WI38 (cell line): Measurements from ENCODE around the gene ABHD12B.

Experiments
- H3K4me3 ChIP-seq: 2 replicates; pipeline ENCODE4 v1.5.1; 2011; ENCODE audit warnings: low read depth, mild to moderate bottlenecking, control low read depth, low read length
- CTCF ChIP-seq: IDR thresholded peaks from 2 replicates; pipeline ENCODE4 v1.5.1; 2012; ENCODE audit warnings: low read depth, mild to moderate bottlenecking, control low read depth, low read length

ABHD12B gene

GRCh38 chr14:50931559-50931958 lies 59.7 kb downstream of the ABHD12B start:
- TF ChIP-seq CTCF, result no peak
- no peak overlapping the region for H3K4me3 ChIP-seq

- H3K4me3 ChIP-seq, result no peak overlapping the region
- no peak for TF ChIP-seq CTCF
Observed at GRCh38 chr14:50932156-50932555, 60.3 kb downstream of the ABHD12B start.

- no peak overlapping the region for H3K4me3 ChIP-seq
- no peak for TF ChIP-seq CTCF
Observed at GRCh38 chr14:50932592-50933495, 61.0 kb downstream of the ABHD12B start.

DNA sequence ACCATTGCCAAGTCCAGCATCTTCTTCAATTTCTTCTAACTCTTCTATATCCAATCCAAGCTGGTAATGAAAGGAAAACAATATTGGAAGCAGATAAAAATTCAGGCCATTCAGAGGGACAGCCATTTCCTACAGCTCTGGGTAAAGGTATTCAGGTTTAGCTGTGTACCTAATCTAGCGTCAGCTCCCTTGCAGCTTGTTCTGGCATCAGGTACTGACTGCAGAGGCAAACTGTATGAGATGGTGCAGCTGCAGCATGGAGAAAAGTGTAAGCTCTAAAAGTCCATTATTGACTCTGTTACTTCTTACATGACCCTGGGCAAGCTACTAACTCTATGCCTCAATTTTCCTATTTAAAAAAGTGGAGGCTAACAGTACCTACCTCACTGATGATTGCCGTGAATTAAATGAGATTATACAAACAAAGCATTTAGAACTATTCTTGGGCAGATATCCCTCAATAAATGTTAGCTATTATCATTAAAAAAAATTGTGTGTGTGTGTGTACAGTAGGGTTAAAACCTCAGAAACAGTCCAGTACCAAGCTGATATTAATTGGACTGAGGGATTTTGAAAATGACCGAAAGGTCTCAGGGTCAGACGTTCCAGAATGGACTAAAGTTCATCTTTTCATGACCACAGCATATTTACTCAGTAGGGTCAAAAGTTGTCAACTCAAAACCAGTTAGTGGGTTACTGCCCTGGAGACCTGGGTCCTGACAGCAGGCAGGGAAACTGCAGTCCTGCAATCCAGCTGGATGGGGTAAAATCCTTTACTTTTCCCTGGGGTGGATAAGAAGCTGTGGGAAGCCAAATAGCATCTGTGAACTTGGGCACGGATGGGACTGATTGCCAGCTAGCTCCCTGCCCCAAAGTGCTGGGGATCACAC lies 63.5 kb downstream of the ABHD12B start:
- no peak for TF ChIP-seq CTCF
- no peak overlapping the region for H3K4me3 ChIP-seq

DNA sequence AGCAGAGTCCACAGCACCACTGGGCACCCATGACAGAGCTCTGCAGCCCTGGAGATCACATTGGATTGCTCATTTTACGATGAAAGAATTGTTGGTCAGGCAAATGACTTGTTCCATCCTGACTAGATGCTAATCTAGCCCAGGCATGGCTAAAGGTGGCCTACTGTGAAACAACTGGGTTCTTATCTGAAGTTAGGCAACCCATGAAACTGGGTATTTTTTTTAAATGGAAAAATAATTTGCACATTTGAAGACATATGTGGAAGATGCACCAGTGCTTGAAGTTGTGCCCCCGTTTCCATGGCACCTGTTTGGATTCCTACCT lies 64.1 kb downstream of the ABHD12B start:
- no peak overlapping the region for H3K4me3 ChIP-seq
- no peak for TF ChIP-seq CTCF

DNA sequence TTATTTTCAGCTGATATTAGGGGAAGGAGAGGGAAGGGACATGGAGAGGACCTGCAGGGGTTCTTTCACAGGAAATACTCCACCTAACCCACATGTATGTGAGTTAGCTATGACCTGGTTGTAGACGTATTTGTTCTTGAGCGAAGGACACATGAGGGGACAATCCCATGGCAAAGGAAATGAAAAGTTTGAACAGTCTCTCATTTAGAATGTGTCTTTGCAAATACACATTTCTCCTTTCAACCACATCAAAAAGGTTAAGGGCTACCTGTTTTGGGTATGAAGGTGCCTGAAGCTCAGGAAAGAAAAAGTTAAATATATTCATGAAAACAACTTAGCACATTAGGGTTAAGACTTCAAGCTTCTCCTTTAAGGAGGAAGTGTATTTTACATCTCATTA lies 65.0 kb downstream of the ABHD12B start:
- TF ChIP-seq CTCF, result no peak
- no peak overlapping the region for H3K4me3 ChIP-seq

- TF ChIP-seq CTCF, result no peak
- no peak overlapping the region for H3K4me3 ChIP-seq
Observed at GRCh38 chr14:50937325-50937724, 65.5 kb downstream of the ABHD12B start.
